ENCODE results near the gene ING1. TPM values are rescaled to one million over a fixed set of nuclear protein-coding genes. Genes with fewer than 3 reads are reported as not detected.

Gene ING1
- total and polyA plus RNA-seq, 10 donors, result 10.5 to 32.4 (median 21.1) TPM

DNA sequence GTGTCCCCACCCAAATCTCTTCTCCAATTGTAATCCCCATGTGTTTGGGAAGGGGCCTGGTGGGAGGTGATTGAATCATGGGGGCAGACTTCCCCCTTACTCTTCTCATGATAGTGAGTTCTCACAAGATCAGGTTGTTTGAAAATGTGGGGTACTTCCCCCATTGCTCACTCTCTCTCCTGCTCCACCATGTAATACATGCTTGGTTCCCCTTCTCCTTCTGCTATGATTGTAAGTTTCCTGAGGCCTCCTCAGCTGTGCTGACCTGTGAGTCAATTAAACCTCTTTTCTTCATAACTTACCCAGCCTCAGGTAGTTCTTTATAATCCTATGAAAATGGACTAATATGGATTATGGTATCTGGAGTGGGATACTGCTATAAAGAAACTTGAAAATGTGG lies 24.1 kb downstream of the ING1 start:
- no peaks in the 10 kb centered on the region for H3K36me3 ChIP-seq
- no peaks in the 10 kb centered on the region for H3K4me1 ChIP-seq
- no peak for TF ChIP-seq POLR2A (IDR thresholded peaks at IDR 0.05)
- TF ChIP-seq, protein P1, sequence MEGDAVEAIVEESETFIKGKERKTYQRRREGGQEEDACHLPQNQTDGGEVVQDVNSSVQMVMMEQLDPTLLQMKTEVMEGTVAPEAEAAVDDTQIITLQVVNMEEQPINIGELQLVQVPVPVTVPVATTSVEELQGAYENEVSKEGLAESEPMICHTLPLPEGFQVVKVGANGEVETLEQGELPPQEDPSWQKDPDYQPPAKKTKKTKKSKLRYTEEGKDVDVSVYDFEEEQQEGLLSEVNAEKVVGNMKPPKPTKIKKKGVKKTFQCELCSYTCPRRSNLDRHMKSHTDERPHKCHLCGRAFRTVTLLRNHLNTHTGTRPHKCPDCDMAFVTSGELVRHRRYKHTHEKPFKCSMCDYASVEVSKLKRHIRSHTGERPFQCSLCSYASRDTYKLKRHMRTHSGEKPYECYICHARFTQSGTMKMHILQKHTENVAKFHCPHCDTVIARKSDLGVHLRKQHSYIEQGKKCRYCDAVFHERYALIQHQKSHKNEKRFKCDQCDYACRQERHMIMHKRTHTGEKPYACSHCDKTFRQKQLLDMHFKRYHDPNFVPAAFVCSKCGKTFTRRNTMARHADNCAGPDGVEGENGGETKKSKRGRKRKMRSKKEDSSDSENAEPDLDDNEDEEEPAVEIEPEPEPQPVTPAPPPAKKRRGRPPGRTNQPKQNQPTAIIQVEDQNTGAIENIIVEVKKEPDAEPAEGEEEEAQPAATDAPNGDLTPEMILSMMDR (IDR thresholded peaks at IDR 0.05 in 8 of 11, conservative IDR thresholded peaks at IDR 0.05 in 3 of 11), result no peak
- no peak for TF ChIP-seq POLR2AphosphoS5 (IDR thresholded peaks at IDR 0.05)
- intact Hi-C loops (cut with DNase I; ENCODE audit: low total_unique reads), result no loop called here
- DNase-seq, result no peak
- H3K27ac ChIP-seq, result no peak overlapping the region
- H3K4me3 ChIP-seq, result no peak overlapping the region
- H3K9me3 ChIP-seq, result peaks cover 0 to 12% (median 6%) of the 10 kb centered on the region in 8 donors
- H3K27me3 ChIP-seq (replicated peaks in 1 of 7), result no peaks in the 10 kb centered on the region

DNA sequence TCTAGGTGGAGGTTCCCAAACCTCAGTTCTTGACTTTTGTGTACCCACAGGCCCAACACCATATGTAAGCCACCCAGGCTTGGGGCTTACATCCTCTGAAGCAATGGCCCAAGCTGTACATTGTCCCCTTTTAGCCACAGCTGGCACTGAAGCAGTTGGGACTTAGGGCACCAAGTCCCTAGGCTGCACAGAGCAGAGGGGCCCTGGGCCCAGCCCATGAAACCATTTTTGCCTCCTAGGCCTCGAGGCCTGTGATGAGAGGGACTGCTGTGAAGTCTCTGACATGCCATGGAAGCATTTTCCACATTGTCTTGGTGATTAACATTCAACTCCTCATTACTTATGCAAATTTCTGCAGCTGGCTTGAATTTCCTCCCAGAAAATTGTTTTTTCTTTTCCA lies 30.2 kb downstream of the ING1 start:
- DNase-seq, result no peak
- TF ChIP-seq POLR2AphosphoS5 (IDR thresholded peaks at IDR 0.05), result no peak
- TF ChIP-seq POLR2A (IDR thresholded peaks at IDR 0.05), result no peak
- TF ChIP-seq, protein P1 (IDR thresholded peaks at IDR 0.05 in 8 of 11, conservative IDR thresholded peaks at IDR 0.05 in 3 of 11), result no peak
- intact Hi-C loops (cut with DNase I; ENCODE audit: low total_unique reads), result no loop called here
- Histone ChIP-seq H3K27ac (no peak overlapping the region), H3K36me3 (no peaks in the 10 kb centered on the region), H3K4me3 (no peak overlapping the region), H3K27me3 (replicated peaks in 1 of 7) (no peaks in the 10 kb centered on the region), H3K9me3 (peaks cover 0 to 25% (median 20%) of the 10 kb centered on the region in 8 donors), H3K4me1 (no peaks in the 10 kb centered on the region)
- 31 to 69% (median 56%) methylated on average over 1 of the region's 1 CpG for WGBS, 5 donors

DNA sequence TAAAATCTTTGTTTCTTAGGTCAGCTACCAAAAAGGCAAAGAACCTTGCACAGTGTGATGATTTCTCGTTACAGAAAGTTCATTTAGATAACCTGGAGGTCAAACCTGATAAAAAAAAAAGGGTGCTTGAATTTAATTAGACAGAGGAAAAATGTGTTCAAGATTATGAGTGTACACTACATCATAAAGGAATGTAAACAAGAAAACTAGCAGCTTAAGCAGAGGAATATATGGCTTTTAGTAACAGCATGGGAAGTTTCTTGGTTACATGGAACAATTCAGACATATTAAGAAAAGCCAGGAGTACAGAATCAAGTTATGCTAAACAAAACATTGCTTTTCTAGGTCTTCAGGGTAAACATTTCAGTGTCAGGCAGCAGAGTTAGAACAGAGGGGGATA lies 32.9 kb downstream of the ING1 start:
- Histone ChIP-seq H3K27ac (no peak overlapping the region), H3K36me3 (no peaks in the 10 kb centered on the region), H3K4me1 (no peaks in the 10 kb centered on the region), H3K4me3 (no peak overlapping the region), H3K27me3 (replicated peaks in 1 of 7) (no peaks in the 10 kb centered on the region), H3K9me3 (peaks cover 0 to 29% (median 18%) of the 10 kb centered on the region in 8 donors)
- 56 to 81% (median 72%) methylated on average over 1 of the region's 1 CpG for WGBS, 5 donors
- intact Hi-C loops (cut with DNase I; ENCODE audit: low total_unique reads), result no loop called here
- no peak for TF ChIP-seq POLR2A (IDR thresholded peaks at IDR 0.05)
- TF ChIP-seq POLR2AphosphoS5 (IDR thresholded peaks at IDR 0.05), result no peak
- TF ChIP-seq, protein P1 (IDR thresholded peaks at IDR 0.05 in 8 of 11, conservative IDR thresholded peaks at IDR 0.05 in 3 of 11), result no peak
- DNase-seq, result no peak

DNA sequence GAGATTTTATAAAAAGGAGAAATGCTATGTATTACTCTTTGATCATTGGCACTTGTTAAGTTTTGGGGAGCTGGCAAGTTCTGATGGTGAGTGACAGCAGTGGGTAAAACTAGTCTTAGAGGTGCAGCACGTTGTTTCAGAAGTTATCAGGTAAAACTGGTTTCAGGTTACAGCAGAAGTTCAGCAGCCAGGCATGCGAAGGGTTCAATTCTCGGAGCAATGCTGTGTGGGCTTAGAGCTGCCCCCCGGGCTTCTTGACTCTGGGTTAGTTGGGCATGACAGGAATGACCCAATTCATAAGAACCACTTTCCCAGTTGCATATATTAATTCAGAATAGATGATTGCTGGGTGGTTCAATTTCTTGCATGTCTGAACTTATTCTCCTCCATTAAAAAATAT lies 34.8 kb downstream of the ING1 start:
- H3K4me1 ChIP-seq, result no peaks in the 10 kb centered on the region
- intact Hi-C loops (cut with DNase I; ENCODE audit: low total_unique reads), result no loop called here
- no peak overlapping the region for H3K4me3 ChIP-seq
- peaks cover 0 to 23% (median 11%) of the 10 kb centered on the region in 8 donors for H3K9me3 ChIP-seq
- TF ChIP-seq POLR2AphosphoS5 (IDR thresholded peaks at IDR 0.05), result no peak
- TF ChIP-seq, protein P1 (IDR thresholded peaks at IDR 0.05 in 8 of 11, conservative IDR thresholded peaks at IDR 0.05 in 3 of 11), result no peak
- no peak for TF ChIP-seq POLR2A (IDR thresholded peaks at IDR 0.05)
- no peaks in the 10 kb centered on the region for H3K36me3 ChIP-seq
- no peaks in the 10 kb centered on the region for H3K27me3 ChIP-seq (replicated peaks in 1 of 7)
- H3K27ac ChIP-seq, result no peak overlapping the region
- WGBS, 5 donors, result 76 to 93% (median 87%) methylated on average over 3 to 4 of the region's 4 CpGs
- DNase-seq, result no peak

Measured in spleen (tissue), 11 donors.